Suppressor macrophage (primary cell): ENCODE results near the gene CARD8.

Experiments
- DNase-seq, 4 experiments: peaks; one replicate each; pipeline ENCODE4 v3.0.0-alpha.2; 2020 to 2022

CARD8 gene

DNA sequence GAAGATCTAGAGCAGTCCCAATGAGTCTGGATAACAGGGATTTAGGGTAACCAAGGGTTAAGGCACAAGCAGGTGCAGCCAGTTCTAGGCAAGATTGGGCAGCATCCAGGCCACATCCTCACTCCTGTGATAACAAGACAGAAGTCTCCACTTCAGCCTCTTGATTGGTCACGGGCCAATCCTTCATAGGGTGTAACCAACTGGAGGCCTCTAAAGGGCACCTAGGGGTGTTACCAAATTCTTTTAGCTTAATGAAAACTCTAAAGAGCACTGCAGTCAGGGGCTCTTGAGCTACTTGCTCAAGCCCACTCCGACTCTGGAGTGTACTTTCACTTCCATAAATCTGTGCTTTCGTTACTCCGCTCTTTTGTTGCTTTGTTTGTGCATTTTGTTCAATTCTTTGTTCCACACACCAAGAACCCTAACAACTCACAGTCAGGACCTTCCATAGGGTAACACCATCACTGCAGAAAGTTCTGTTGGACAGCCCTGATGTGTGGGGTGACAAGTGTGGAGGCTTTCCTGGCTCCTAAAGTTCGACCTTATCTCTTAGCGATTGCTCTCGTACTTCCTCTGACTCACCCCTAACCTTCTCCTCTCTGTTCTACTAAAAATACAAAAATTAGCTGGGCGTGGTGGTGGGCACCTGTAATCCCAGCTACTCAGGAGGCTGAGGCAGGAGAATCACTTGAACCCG lies 49.2 kb downstream of the CARD8 start:
- DNase-seq = peak in 3 of 4 experiments; percentile 15 to 52 (median 41)

DNA sequence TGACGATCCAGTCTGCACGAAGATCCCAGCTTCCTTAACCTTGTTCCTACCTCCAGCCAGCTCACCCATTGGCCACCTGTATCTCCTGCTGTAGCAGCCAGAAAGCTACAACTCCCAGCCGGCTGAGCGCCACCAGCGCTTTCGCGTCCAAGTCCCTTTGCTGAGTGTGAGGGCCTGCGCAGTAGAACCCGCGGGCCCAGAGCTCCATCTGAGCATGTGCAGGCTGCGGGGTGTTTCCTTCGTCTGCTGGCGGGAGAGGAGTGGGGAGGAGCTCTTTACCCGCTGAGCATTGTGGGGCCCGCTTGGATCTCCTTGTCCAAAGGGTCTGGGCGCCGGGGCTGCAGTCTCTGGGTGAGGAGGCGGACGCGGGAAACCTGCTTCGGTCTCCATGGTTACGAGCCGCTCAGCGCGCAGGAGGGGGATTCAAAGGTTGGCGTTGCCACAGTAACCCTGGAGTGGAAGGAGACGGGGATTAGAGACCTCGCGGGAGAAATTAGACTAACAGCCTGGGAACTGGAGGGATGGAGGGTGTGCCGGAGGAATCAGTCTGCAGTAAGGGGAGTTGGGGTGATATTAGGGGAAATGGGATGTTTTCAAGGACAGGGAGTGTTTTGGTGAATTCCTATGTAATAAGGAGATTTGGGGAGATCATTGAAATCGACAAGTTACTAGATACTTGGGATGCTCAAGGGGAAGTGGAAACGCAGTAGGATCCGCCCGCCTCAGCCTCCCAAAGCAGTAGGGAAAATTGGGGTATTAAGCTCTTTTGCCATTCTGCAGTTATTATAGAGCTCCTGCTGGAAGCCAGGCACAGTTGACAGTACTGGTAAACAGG lies 51.7 kb downstream of the CARD8 start:
- peak; percentile 92 to 95 (median 94) for DNase-seq

DNA sequence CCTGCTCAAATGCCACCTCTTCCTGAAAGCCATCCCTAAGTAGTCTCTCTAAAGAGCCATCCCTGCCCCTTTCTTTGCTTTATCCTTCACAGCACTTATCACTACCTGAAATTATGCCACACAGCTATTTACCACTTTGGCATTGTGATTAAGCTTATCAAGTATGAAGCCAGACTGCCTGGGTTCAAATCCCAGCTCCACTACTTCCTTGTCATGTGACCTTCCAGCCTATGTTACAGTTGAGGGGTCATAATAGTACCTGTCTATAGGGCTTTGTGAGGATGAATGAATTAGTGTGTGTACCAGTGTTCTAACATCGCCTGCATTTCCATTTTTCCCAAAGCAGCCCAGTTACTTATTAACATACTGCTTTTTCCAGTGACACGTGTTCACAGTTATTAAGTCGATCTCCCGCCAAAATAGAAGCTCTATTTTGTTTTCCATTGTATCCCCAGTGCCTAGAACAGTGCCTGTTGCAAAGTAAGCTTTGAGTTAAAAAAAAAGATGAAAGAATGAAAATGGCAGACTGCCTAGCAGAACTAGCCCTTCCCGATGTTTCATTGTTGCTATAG lies 52.4 kb downstream of the CARD8 start:
- DNase-seq = peak in 1 of 4 experiments; percentile 7

DNA sequence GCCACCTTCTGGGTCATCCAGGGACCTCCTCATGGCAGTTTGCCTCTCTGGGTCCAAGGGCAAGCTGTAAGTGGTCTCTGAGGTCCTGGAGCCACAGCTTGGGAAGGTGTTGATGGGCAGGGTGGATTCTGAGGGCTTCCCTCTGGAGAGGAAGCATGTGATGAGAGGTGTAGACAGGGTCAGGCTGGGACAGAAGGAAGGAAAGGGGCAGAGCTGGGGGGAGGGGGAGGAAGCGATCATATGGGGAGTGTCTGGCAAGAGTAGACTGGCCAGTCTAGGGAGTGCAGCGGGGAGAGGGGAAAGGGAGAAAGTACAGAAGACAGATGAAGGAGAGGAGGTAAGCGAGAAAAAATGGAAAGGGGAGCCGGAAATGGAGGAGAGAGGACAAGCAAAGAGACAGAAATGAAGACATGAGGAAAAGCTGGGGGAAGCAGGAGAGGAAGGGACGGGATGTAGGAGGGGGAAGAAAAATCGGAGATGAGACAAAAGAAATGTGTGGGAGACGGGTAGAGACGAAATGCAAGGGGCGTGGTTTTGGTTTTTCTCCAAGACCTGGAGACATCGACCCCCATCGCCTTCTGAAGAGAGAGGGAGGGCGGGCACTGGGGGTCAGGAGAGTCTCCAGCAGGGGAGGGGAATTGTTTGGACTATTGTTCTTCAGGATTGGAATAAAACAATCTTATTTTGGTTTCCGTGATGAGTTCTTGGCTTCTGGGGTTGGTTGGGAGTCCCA lies 58.6 kb downstream of the CARD8 start:
- no peak for DNase-seq

DNA sequence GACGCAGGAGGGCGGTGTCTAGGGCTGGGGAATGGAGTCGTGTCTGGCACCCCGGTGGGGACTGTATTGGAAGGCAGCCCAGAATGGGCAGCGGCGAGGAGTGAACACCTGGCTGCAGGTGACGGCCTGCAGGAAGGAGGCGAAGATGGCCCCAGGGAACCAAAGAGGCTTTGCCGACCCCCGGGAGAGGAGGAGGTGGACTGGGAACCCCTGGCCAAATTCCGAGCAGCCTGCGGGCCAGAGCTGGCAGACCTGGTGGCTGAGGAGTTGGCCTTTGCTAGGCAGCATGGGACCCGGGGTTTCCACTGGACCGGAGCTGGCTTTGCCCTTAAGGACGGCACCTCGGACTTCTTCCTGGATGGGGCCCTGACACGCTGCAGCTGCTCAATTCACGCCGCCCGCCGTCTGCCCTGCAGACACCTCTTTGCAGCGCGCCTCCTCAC lies 59.4 kb downstream of the CARD8 start:
- DNase-seq = no peak

DNA sequence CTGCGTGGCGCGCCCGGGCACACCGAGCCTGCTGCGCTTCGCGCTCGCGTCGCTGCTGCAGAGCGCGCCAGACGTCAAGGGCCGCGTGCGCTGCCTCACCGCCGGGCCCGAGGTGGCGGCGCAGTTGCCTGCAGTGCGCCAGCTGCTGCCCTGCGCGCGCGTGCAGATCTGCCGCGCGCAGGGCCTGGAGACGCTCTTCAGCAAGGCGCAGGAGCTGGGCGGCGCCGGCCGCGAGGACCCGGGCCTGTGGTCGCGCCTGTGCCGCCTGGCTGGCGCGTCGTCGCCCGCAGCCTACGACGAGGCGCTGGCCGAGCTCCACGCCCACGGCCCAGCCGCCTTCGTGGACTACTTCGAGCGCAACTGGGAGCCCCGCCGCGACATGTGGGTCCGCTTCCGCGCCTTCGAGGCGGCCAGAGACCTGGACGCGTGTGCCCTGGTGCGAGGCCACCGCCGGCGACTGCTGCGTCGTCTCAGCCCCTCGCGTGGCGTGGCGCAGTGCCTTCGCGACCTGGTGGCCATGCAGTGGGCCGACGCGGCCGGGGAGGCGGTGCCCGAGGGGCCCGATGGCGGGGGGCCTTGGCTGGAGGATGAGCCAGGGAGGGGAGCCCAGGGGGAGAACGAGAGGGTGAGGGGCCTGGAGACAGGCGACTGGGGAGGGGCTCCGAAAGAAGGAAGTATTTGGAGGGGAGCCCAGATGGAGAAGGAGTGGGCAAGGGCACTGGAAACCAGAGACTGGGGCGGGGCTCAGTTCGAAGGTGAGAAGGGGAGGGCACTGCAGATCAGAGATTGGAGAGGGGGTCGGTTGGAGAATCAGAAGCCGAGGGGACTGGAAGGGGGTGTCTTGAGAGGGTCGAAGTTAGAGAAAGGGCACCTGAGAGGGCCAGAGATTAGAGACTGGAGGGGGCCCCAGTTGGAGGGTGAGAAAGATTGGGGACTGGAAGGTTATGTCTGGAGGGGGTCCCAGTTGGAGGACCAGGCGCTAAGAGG lies 60.6 kb downstream of the CARD8 start:
- DNase-seq = no peak

DNA sequence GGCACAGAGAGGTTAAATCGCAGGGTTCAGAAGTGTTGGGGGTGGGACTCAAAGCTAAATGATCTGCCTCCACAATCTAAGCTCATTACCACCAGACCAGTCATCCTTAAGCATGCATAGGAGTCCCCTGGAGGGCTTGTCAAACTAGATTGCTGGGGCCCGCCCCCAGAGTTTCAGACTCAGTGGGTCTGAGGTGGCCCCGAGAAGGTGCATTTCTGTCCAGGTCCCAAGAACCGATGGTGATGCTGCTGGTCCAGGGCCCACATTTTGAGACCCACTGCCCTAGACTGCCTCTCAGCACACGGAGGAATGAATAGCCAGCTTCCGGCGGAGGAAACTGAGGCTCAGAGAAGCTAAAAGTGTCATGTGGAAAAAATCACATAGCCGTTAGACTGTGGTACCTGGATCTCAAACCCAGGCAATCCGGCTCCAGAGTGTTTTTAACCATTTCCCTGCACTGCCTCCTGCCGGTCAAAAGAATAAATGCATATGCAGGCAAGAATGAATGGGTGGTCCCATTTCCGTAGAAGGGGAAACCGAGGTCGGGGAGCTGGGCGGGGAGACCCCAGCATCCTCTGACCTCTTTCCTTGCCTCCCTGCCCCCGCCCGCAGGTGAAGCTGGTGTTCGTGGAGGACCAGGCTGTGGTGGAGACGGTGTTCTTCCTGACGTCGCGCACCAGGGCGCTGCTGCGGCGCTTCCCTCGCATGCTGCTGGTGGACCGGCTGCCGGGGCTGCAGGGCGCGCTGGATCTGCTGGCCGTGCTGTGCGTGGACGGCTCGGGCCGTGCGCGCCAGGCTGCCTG lies 61.5 kb downstream of the CARD8 start:
- DNase-seq = peak; percentile 11 to 48 (median 28)

DNA sequence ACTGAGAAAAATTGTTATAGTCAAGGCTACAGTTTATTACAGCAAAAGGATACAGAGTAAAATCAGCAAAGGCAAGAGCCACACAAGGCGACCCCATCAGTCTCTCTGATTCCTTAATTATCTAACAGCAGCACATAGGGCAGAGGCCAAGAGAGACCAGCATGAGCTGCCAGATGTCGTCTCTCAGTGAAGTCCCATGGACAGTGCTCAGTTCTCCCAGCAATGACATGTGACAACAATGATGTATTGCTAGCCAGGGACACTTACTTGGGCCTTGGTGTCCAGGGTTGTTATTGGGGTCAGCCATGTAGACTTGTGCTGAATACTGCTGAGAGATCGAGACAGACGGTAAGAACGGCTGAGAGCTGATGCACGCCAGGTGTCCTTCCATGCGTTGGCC lies 63.0 kb downstream of the CARD8 start:
- DNase-seq = no peak

DNA sequence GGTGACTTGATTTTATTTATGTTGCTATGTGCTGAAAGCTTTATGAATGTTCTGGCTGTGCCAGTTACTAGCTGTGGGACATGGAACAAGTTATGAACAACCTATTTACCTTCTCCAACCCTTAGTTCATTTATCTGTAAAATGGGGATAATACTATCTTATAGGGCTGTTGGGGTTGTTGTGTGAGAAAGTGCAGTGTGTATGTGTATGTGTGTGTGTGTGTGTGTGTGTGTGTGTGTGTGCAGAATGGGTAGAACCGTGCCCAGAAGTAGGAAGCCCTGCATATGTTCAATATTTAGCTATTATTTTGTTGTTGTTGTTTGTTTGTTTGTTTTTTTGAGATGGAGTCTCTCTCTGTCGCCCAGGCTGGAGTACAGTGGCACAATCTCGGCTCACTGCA lies 64.8 kb downstream of the CARD8 start:
- DNase-seq = no peak

DNA sequence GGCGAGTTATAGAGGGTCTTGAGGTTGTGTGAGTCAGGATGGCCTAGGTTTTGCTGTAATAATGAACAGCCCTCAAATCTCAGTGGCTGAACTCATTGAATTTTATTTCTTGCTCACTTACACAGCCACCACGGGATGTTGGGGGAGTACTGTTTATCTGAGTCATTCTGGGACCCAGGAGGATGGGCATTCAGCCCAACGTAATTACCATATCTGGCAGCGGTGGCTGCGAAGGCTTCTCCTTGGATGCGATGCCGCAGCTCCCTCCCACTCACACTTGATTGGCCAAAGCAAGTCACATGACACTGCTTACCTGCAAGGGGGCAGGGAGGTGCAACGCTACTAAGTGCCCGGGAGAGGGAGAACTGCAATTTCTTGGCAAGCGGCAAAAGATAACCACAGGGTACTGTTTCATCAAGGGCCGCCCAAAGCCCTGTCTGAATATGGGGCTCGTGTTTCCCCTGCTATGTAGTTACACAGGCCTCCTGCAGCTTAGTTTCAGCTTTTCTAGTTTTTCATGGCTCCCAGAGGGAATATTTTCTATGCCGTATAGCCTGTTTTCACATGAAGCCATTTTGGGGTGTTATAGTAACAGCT lies 65.3 kb downstream of the CARD8 start:
- DNase-seq = peak in 1 of 4 experiments; percentile 20

DNA sequence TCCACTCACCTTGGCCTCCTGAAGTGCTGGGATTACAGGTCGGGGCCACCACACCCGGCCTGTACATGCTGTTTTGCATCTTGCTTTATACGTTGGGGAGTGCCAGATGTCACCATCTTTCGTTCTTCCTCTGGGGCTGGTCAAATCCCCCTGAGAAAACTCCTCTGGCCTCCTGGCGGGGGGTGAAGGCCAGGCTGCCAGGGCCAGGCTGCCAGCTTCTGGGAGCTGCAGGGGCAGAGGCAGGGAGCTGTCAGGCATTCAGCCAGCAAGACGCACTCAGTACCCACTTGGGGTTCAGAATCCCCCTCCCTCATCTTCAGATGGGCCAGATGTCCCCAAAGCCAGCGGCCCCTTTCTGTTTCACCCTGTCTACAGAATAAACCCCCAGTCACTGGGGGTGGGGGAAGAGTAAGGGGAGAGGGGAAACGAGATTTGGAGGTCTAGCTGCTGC lies 69.1 kb downstream of the CARD8 start:
- DNase-seq = no peak

DNA sequence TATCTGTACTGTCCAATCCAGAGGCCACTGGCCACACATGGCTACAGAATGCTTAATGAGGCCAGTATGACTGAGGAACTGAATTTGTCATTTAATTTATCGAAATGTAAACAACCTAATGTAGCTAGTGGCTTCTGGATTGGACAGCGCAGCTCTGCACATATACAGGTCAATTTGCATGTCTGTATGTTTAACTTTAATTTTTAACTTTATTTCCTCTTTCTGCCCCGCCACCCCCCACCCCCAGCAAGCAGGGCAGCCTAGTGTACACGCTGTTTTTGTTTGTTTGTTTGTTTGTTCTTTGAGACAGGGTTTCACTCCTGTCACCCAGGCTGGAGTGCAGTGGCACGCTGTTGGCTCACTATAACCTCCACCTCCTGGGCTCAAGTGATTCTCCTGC lies 69.7 kb downstream of the CARD8 start:
- no peak for DNase-seq

DNA sequence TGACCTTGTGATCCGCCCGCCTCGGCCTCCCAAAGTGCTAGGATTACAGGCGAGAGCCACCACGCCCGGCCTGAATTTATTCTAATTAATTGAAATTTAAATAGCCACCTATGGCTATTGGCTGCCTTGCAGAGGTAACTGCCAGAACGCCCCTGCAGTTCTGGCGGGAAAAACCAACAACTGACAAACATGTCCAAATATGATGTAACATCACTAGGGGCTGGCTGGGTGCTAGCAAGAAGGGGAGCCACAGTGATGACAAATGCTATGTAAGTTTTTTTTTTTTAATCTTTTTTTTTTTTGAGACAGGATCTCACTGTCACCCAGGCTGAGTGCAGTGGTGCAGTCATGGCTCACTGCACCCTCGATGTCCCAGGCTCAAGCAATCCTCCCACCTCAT lies 72.4 kb downstream of the CARD8 start:
- DNase-seq = no peak

DNA sequence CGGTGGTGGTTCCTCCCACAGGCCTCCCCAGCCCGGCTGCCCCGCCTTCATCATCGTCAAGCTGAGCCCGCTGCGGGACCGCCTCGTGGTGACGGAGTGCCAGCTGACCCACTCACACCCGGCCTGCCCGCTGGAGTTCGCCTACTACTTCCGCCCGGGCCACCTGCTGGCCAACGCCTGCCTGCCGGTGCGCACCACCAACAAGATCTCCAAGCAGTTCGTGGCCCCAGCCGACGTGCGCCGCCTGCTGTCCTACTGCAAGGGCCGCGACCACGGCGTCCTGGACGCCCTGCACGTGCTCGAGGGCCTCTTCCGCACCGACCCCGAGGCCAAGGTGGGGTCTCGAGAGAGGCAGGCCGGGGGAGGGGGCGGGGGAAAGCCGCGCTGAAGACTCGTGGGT lies 73.3 kb downstream of the CARD8 start:
- DNase-seq = no peak

DNA sequence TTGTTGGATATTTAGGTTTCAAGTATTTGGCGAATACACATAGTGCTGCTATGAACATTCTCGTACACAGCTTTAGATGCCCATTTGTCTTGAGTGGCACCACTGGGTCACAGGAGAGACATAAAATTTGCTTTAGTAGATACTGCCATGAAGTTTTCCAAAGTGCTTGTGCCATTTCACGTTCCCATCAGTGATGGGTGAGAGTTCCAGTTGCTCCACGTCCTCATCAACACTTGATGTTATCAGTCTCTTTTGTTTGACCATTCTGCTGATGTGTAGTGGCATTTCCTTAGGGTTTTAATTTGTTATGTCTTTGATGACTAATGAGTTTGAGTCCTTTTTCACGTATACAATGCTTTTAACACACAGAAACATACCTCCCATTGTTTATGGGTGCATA lies 74.2 kb downstream of the CARD8 start:
- no peak for DNase-seq

DNA sequence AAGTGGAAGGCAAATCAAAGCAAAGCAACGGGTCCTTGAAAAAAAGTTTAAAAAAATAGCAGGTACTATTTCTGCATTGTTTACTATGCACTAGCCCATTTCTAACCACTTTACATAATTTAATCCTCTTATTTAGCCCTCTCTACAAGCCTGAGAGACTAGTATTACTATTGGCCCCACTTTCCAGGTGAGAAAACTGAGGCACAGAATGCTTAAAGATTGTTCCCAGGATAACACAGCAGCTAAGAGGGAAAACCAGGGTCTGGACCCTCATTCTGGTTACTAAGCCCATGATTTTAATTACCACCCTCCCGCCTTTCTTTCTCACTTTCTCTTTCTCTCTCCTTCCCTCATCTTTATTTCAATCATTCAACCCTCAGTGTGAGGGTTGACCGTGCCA lies 79.5 kb downstream of the CARD8 start:
- DNase-seq = no peak

DNA sequence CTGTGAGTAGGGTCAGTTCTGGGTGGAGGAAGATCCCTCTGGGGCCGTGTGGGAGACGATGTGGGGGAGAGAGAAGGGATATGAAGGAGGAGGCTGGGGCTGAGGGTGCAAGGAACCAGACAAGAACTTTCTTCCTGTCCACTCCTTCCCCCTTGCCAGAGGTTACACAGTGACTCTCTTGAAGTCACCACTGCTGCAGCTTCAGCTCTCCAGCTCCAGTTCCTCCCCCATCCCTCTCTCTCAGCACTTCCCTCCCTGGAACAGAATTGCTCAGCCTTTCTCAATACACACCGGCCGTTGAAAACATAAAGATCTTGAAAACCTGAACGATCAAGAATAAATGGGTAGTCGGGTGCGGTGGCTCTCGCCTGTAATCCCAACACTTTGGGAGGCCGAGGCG lies 80.1 kb downstream of the CARD8 start:
- peak in 1 of 4 experiments; percentile 30 for DNase-seq

DNA sequence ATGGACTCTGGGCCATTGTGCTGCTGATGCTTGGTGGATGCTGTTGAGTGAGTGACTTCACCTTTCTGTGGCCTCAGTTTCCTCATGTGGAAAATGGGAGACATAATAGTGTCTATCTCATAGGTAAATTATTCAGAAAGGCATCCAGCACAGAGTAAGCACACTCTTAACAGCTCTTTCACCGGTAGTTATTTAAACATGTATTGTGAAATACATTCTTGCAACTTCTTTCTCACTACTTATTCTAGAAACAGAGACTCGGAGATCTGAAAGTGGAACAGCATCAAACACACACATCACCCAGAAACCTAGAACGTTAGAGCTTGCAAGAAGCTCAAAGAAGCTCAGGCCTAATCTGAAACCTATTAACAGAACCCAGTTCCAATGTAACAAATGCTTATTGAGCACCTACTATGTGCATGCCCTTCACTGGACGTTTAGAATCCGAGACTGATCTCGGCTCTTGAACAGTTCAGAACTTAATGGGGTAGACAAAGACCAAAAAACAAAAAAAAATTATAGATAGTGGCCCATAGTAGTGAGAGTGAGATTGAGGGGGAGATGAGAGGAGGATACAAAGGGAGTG lies 81.2 kb downstream of the CARD8 start:
- no peak for DNase-seq

DNA sequence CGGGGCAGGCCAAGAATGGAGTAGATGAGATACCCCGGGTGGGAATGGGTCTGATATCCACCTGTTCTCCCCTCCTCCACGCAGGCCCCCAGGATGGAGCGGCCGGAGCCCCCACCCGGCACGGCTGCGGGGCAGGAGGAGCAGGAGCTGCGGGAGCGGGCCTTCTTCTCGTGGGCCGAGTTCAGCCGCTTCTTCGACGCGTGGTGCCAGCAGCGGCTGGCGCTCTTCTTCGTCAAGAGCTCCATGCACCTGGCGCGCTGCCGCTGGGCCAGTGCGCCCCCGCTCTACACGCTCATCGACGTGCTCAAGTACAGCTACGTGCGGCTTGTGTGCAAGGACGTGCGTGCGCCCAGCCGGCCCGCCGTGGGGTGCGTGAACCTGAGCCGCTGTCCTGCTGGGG lies 84.0 kb downstream of the CARD8 start:
- no peak for DNase-seq

DNA sequence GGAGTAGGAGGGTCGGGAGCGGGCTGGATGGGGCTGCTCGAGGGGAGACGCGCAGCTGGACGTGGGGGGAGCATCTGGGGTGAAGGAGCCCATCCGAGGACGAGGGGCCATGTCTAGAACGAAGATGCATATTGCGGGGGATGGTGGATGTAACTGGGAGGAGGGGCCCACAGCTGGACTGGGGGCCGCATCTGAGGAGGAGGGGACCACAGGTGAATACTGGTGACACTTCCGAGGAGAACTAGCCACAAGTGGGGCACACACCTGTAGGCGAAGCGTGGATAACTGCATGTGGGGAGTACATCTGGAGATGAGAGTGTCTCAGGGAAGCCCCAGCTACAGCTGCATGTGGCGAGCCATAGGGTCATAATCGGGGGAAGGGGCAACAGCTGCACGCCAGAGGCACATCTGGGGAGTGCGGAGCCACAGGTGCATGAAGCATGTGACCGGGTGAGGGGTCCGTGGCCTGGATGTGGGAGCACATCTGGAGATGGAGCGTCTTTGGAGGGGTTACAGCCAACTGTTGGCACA lies 84.8 kb downstream of the CARD8 start:
- DNase-seq = no peak
